Neural cell (in vitro differentiated cells): ENCODE results near the gene SAA1. TPM values are rescaled to one million over a fixed set of nuclear protein-coding genes. Genes with fewer than 3 reads are reported as not detected.
"Not testable (repeated sequence)": the region's sequence is repeated elsewhere in the genome, so short reads cannot be mapped to it uniquely, and the experiment has no call there.

Experiments
- H2AFZ ChIP-seq: fragments of 200-600, 300-800 bp; sonication (generic), shearing (Covaris generic); 2 replicates; pipeline ENCODE4 v1.6.0; 2014; ENCODE audit warnings: low read depth, mild to moderate bottlenecking, antibody characterized with exemption, low read length, moderate library complexity
- H3F3A ChIP-seq: fragments of 200-600 bp; shearing (Covaris generic); 2 replicates; pipeline ENCODE4 v1.6.1; 2016; ENCODE audit warnings: mild to moderate bottlenecking, moderate library complexity, mixed read lengths, antibody characterized with exemption, low read length; ENCODE audit not compliant: insufficient read depth, poor library complexity, severe bottlenecking
- H3K27ac ChIP-seq: fragments of 200-600, 300-800 bp; sonication (generic), shearing (Covaris generic); 2 replicates; pipeline ENCODE4 v1.5.1; 2014; ENCODE audit warnings: mild to moderate bottlenecking, low read length, moderate library complexity
- H3K27me3 ChIP-seq: fragments of 300-800, 200-600 bp; sonication (generic), shearing (Covaris generic); 2 replicates; pipeline ENCODE4 v1.6.0; 2014; ENCODE audit warnings: mild to moderate bottlenecking, low read depth, low read length, moderate library complexity; ENCODE audit not compliant: insufficient read depth
- H3K36me3 ChIP-seq: fragments of 300-800, 200-600 bp; sonication (generic), shearing (Covaris generic); 2 replicates; pipeline ENCODE4 v1.5.1; 2014; ENCODE audit warnings: mild to moderate bottlenecking, antibody characterized with exemption, low read length, moderate library complexity; ENCODE audit not compliant: insufficient read depth
- H3K4me2 ChIP-seq: fragments of 300-800, 200-600 bp; sonication (generic), shearing (Covaris generic); 2 replicates; pipeline ENCODE4 v1.6.0; 2014; ENCODE audit warnings: mild to moderate bottlenecking, low read length
- H3K4me3 ChIP-seq: fragments of 300-800, 200-600 bp; sonication (generic), shearing (Covaris generic); 2 replicates; pipeline ENCODE4 v1.5.1; 2014; ENCODE audit warnings: mild to moderate bottlenecking, low read length, moderate library complexity
- H3K79me2 ChIP-seq: fragments of 200-600 bp; shearing (Covaris generic); replicated peaks from 2 replicates; pipeline ENCODE4 v1.6.0; 2014; ENCODE audit warnings: mild to moderate bottlenecking, low read length, moderate library complexity; ENCODE audit not compliant: insufficient read depth
- H3K9ac ChIP-seq: fragments of 300-800, 200-600 bp; sonication (generic), shearing (Covaris generic); 2 replicates; pipeline ENCODE4 v1.6.1; 2016; ENCODE audit warnings: mild to moderate bottlenecking, low read length, mixed read lengths
- H3K9me2 ChIP-seq: fragments of 200-600 bp; shearing (Covaris generic); 2 replicates; pipeline ENCODE4 v1.6.1; 2016; ENCODE audit warnings: mild to moderate bottlenecking, low read length, mixed read lengths; ENCODE audit not compliant: insufficient read depth
- H3K9me3 ChIP-seq: fragments of 200-600, 300-800 bp; sonication (generic), shearing (Covaris generic); 2 replicates; pipeline ENCODE4 v1.6.1; 2016; ENCODE audit warnings: mild to moderate bottlenecking, mixed run types, low read length, moderate library complexity, mixed read lengths
- H4K20me1 ChIP-seq: fragments of 200-600 bp; shearing (Covaris generic); 2 replicates; pipeline ENCODE4 v1.6.1; 2016; ENCODE audit warnings: mild to moderate bottlenecking, mixed run types; ENCODE audit not compliant: insufficient read depth
- EP300 ChIP-seq: fragments of 450-650 bp; conservative IDR thresholded peaks from 2 replicates; pipeline ENCODE4 v1.6.1; 2014; ENCODE audit warnings: antibody characterized with exemption, mild to moderate bottlenecking, moderate library complexity; ENCODE audit not compliant: poor library complexity, severe bottlenecking
- EZH2 ChIP-seq: fragments of 200-600, 300-800 bp; shearing (Covaris generic), sonication (generic); IDR thresholded peaks from 2 replicates; pipeline ENCODE4 v1.6.1; 2014; ENCODE audit warnings: antibody characterized with exemption, low read length, borderline replicate concordance, mild to moderate bottlenecking; ENCODE audit not compliant: insufficient read depth, poor library complexity, severe bottlenecking
- MXI1 ChIP-seq: fragments of 450-650 bp; conservative IDR thresholded peaks from 2 replicates; pipeline ENCODE4 v1.6.1; 2014; ENCODE audit warnings: antibody characterized with exemption, mild to moderate bottlenecking; ENCODE audit not compliant: poor library complexity, severe bottlenecking
- POLR2AphosphoS5 ChIP-seq: IDR thresholded peaks from 2 replicates; pipeline ENCODE4 v1.6.1; 2012
- RAD21 ChIP-seq: fragments of 450-650 bp; conservative IDR thresholded peaks from 2 replicates; pipeline ENCODE4 v1.6.1; 2014; ENCODE audit warnings: antibody characterized with exemption, mild to moderate bottlenecking, moderate library complexity
- SMC3 ChIP-seq: fragments of 450-650 bp; conservative IDR thresholded peaks from 2 replicates; pipeline ENCODE4 v1.6.1; 2014; ENCODE audit warnings: antibody characterized with exemption, mild to moderate bottlenecking, moderate library complexity; ENCODE audit not compliant: poor library complexity
- TAF1 ChIP-seq: IDR thresholded peaks from 2 replicates; pipeline ENCODE4 v1.6.1; 2012; ENCODE audit warnings: low read depth
- polyA plus RNA-seq: library from polyadenylated mRNA; depleted of rRNA; stranded (reverse); fragments of >200 nt; gene quantifications from 2 replicates; pipeline ENCODE4 v1.2.3, GENCODE V29; 2014
- TF ChIP-seq, protein P1 (sequence below): fragments of 450-650 bp; IDR thresholded peaks from 2 replicates; pipeline ENCODE4 v1.5.1; 2014; ENCODE audit warnings: antibody characterized with exemption, mild to moderate bottlenecking, moderate library complexity; ENCODE audit not compliant: poor library complexity, severe bottlenecking
- TF ChIP-seq, protein P2 (sequence below): IDR thresholded peaks from 2 replicates; pipeline ENCODE4 v1.6.1; 2012; ENCODE audit warnings: borderline replicate concordance

The SAA1 gene
- polyA plus RNA-seq, 1 donor from 2014 or later: not detected

DNA sequence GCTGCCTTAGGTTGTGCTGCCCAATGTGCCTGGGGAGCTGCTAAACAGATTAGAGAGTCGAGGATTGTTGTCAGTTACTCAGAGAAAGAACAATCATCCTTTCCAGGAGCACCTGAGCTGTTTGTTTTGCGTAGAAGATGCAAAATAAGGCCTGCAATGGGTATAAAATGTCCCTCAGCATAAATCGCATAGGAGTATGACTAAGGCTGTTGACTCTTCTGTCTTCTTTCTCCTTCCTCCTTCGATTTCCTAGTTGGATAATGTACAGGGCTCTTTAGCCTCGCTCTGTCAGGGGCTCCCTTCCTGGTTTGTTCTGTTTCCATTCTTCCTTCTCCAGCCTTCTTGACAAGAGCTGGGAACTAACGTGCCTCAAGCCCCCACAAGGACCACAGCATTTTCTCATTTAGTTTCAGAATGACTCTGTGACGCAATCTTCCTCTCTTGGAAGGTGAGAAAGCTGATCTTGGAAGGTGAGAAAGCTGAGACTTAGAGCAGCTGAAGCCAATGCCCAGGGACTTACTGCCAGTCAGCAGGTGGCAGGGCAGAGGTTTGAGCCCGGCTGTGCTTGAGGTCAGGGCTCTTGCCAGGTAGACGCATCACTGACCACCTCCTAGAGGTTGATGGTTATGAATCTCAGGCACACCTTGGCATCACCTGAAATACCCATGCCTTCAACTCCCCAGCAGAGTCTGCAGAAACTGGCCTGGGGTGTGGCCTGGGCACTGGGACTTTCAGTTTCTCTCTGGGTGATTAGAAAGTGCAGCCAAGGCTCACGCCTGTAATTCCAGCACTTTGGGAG is 1.5 kb downstream of the SAA1 start:
- not testable (repeated sequence) for H2AFZ ChIP-seq, H3K27me3 ChIP-seq, H3K4me3 ChIP-seq, H3F3A ChIP-seq, H3K9me2 ChIP-seq, H3K9ac ChIP-seq, H3K4me2 ChIP-seq, H4K20me1 ChIP-seq, H3K27ac ChIP-seq, H3K36me3 ChIP-seq, H3K9me3 ChIP-seq, H3K79me2 ChIP-seq

- H3K9ac ChIP-seq, H3K4me3 ChIP-seq, H2AFZ ChIP-seq, H4K20me1 ChIP-seq, H3K27ac ChIP-seq, H3K9me3 ChIP-seq, H3K9me2 ChIP-seq, H3K4me2 ChIP-seq, H3K79me2 ChIP-seq, H3K27me3 ChIP-seq, H3K36me3 ChIP-seq, H3F3A ChIP-seq: not testable (repeated sequence)
Measured at GRCh38 chr11:18269252-18269651, 3.2 kb downstream of the SAA1 start.

- Histone ChIP-seq H3K9ac (no peak overlapping the region), H3K36me3 (no peaks in the 10 kb centered on the region), H3K4me3 (no peak overlapping the region), H2AFZ (no peak overlapping the region), H3K79me2 (no peaks in the 10 kb centered on the region), H3K9me3 (no peaks in the 10 kb centered on the region), H3K27ac (no peak overlapping the region), H3K27me3 (no peaks in the 10 kb centered on the region), H3K9me2 (no peaks in the 10 kb centered on the region), H3F3A (no peaks in the 10 kb centered on the region), H4K20me1 (no peaks in the 10 kb centered on the region), H3K4me2 (no peak overlapping the region)
- TF ChIP-seq, protein P1, sequence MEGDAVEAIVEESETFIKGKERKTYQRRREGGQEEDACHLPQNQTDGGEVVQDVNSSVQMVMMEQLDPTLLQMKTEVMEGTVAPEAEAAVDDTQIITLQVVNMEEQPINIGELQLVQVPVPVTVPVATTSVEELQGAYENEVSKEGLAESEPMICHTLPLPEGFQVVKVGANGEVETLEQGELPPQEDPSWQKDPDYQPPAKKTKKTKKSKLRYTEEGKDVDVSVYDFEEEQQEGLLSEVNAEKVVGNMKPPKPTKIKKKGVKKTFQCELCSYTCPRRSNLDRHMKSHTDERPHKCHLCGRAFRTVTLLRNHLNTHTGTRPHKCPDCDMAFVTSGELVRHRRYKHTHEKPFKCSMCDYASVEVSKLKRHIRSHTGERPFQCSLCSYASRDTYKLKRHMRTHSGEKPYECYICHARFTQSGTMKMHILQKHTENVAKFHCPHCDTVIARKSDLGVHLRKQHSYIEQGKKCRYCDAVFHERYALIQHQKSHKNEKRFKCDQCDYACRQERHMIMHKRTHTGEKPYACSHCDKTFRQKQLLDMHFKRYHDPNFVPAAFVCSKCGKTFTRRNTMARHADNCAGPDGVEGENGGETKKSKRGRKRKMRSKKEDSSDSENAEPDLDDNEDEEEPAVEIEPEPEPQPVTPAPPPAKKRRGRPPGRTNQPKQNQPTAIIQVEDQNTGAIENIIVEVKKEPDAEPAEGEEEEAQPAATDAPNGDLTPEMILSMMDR: no peak
- TF ChIP-seq POLR2AphosphoS5 (no peak), TAF1 (no peak), EP300 (no peak), EZH2 (no peak), RAD21 (no peak), MXI1 (no peak), SMC3 (no peak)
- TF ChIP-seq, protein P2, sequence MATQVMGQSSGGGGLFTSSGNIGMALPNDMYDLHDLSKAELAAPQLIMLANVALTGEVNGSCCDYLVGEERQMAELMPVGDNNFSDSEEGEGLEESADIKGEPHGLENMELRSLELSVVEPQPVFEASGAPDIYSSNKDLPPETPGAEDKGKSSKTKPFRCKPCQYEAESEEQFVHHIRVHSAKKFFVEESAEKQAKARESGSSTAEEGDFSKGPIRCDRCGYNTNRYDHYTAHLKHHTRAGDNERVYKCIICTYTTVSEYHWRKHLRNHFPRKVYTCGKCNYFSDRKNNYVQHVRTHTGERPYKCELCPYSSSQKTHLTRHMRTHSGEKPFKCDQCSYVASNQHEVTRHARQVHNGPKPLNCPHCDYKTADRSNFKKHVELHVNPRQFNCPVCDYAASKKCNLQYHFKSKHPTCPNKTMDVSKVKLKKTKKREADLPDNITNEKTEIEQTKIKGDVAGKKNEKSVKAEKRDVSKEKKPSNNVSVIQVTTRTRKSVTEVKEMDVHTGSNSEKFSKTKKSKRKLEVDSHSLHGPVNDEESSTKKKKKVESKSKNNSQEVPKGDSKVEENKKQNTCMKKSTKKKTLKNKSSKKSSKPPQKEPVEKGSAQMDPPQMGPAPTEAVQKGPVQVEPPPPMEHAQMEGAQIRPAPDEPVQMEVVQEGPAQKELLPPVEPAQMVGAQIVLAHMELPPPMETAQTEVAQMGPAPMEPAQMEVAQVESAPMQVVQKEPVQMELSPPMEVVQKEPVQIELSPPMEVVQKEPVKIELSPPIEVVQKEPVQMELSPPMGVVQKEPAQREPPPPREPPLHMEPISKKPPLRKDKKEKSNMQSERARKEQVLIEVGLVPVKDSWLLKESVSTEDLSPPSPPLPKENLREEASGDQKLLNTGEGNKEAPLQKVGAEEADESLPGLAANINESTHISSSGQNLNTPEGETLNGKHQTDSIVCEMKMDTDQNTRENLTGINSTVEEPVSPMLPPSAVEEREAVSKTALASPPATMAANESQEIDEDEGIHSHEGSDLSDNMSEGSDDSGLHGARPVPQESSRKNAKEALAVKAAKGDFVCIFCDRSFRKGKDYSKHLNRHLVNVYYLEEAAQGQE: no peak
Measured at GRCh38 chr11:18270102-18270501, 4.0 kb downstream of the SAA1 start.
